HUES64 (cell line): Measurements from ENCODE around the gene EPHB1.

ENCODE experiments used
- H3K27ac ChIP-seq: 2 replicates; pipeline ENCODE4 v1.7.0; 2013; ENCODE audit warnings: low read depth, low read length, inconsistent platforms
- H3K27me3 ChIP-seq: 2 replicates; pipeline ENCODE4 v1.6.1; 2013; ENCODE audit warnings: mild to moderate bottlenecking, low read length; ENCODE audit not compliant: insufficient read depth
- H3K36me3 ChIP-seq: 2 replicates; pipeline ENCODE4 v1.6.1; 2013; ENCODE audit warnings: mild to moderate bottlenecking, low read length; ENCODE audit not compliant: insufficient read depth
- H3K4me1 ChIP-seq: 2 replicates; pipeline ENCODE4 v1.6.1; 2013; ENCODE audit warnings: mild to moderate bottlenecking, low read length, moderate library complexity; ENCODE audit not compliant: insufficient read depth
- H3K4me3 ChIP-seq: 2 replicates; pipeline ENCODE4 v1.5.1; 2013; ENCODE audit warnings: mild to moderate bottlenecking, low read length, moderate library complexity
- H3K9ac ChIP-seq: 2 replicates; pipeline ENCODE4 v1.6.1; 2013; ENCODE audit warnings: mild to moderate bottlenecking, low read depth, low read length
- H3K9me3 ChIP-seq: 2 replicates; pipeline ENCODE4 v1.6.1; 2013; ENCODE audit warnings: low read depth, low read length; ENCODE audit not compliant: insufficient read depth
- WGBS: fragments of 150-250, 120-280 bp; methylation state at CpG from one replicate; pipeline ENCODE4 v1.1.7; 2013; ENCODE audit warnings: missing lambda C conversion rate; 5-methylcytosine and 5-hydroxymethylcytosine counted together

EPHB1 gene

DNA sequence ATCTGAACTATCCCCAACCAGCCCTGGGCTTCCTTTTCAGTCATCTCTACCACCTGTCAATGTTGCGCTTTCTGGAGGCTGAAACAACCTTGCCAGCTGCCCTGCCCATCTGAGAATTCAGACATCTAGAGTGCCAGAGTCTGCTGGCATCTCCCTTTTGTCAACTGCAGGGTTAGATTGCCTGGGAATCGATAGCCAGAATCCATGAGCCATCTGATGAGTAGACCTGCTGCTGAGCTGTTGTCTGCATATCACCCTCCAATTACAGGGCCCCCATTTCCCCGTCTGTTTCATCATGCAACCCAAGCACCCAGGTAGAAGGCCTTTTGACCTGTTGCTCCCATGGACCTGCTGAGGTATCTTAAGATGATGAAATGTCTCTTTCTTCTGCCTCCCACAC lies 280.1 kb downstream of the EPHB1 start:
- Histone ChIP-seq H3K9ac (no peak overlapping the region), H3K36me3 (no peaks in the 10 kb centered on the region), H3K27me3 (no peaks in the 10 kb centered on the region), H3K4me3 (no peak overlapping the region), H3K27ac (no peak overlapping the region), H3K4me1 (peaks cover 4% of the 10 kb centered on the region; the same call in 1 of the 2 replicates), H3K9me3 (0 out of 2 replicates have a peak, but pooled peaks cover 5% of the 10 kb centered on the region)
- 89% methylated on average over 3 of the region's 3 CpGs for WGBS

DNA sequence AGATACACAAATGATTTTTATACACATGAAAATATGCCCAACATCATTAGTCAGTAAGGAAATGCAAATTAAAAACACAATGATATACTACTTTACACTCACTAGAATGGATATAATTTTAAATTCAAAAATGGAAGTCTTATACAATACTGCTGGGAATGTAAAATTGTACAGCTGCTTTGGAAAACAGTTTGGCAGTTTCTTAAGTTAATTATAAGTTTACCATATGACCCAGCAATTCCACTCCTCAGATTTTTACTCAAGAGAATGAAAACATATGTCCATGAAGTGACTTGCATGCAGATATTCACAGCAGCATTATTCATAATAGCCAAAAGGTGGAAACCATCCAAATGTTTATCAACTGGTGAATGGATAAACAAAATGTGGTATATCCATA lies 281.3 kb downstream of the EPHB1 start:
- H3K9ac ChIP-seq: no peak overlapping the region
- H3K27me3 ChIP-seq: no peaks in the 10 kb centered on the region
- 0 out of 2 replicates have a peak, but pooled peaks cover 5% of the 10 kb centered on the region for H3K9me3 ChIP-seq
- H3K27ac ChIP-seq: no peak overlapping the region
- H3K4me1 ChIP-seq: peaks cover 4% of the 10 kb centered on the region; the same call in 1 of the 2 replicates
- H3K36me3 ChIP-seq: no peaks in the 10 kb centered on the region
- H3K4me3 ChIP-seq: no peak overlapping the region

DNA sequence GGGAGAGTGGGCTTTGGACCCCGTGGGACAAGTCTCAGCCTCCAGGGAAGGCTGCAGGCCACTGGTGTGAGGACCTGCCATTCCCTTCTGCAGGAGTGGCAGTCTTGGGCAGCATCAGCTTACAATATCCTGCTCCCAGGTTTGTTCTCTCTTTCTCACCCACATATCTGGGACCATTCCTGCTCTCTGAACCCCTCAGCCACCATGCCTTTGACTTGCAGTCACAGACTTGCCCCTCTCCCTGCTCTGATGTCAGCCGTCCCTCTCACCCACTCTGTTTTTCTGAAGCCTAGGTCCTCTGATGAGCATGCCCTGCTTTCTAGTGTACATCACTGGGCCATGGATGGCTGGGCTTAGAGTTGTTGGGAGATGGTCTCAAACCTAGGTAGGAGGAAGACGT lies 282.1 kb downstream of the EPHB1 start:
- Histone ChIP-seq H3K9ac (no peak overlapping the region), H3K27me3 (no peaks in the 10 kb centered on the region), H3K9me3 (0 out of 2 replicates have a peak, but pooled peaks cover 5% of the 10 kb centered on the region), H3K27ac (no peak overlapping the region), H3K36me3 (no peaks in the 10 kb centered on the region), H3K4me1 (peaks cover 4% of the 10 kb centered on the region; the same call in 1 of the 2 replicates), H3K4me3 (no peak overlapping the region)
- 63% methylated on average over 3 of the region's 3 CpGs for WGBS

GRCh38 chr3:135078283-135078682 lies 283.2 kb downstream of the EPHB1 start:
- Histone ChIP-seq H3K27ac (no peak overlapping the region), H3K9ac (no peak overlapping the region), H3K36me3 (no peaks in the 10 kb centered on the region), H3K4me3 (no peak overlapping the region), H3K4me1 (peaks cover 4% of the 10 kb centered on the region; the same call in 1 of the 2 replicates), H3K9me3 (0 out of 2 replicates have a peak, but pooled peaks cover 3% of the 10 kb centered on the region), H3K27me3 (no peaks in the 10 kb centered on the region)
- 88% methylated on average over 2 of the region's 2 CpGs for WGBS

DNA sequence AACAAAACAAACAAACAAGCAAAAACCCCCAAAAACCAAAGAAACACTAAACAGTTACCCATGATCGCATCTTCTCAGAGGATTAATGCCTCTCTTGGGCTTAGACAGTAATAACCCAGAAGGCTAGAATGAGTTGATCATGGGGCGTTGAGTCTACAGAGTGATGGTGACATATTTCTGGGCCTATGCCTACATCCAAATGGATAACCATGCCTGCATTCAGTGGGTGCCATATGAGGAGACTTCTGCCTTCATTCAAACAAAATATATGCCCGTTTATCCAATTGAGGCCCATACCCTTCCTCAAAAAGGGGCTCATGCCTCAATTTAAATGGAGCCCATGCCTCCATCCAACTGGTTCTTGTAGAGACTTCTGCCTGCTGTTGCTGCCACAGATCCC lies 284.0 kb downstream of the EPHB1 start:
- Histone ChIP-seq H3K4me3 (no peak overlapping the region), H3K27me3 (no peaks in the 10 kb centered on the region), H3K36me3 (no peaks in the 10 kb centered on the region), H3K9me3 (0 out of 2 replicates have a peak, but pooled peaks cover 2% of the 10 kb centered on the region), H3K4me1 (peaks cover 4% of the 10 kb centered on the region; the same call in 1 of the 2 replicates), H3K9ac (no peak overlapping the region), H3K27ac (no peak overlapping the region)
- 93% methylated on average over 3 of the region's 3 CpGs for WGBS

DNA sequence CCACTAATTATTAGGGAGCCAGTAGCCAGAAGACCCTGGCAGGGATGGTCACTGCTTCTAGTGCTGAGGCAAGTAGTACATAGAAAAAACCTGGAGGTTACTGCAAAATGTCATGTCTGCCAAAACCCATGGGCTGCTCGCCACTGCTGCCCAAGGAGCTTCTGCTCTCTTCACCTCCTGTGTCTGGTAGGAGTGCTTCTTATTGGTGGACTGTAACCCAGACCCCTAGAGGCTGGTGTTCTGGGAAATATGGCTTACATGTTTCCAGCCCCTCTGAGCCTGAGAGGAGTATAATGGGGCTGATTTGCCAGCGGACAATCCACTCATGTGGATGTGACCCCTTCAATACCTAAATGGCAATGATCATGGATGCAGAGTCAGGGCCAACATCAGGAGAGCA lies 286.4 kb downstream of the EPHB1 start:
- no peak overlapping the region for H3K27ac ChIP-seq
- 93% methylated on average over 2 of the region's 2 CpGs for WGBS
- peaks cover 4% of the 10 kb centered on the region; the same call in 1 of the 2 replicates for H3K4me1 ChIP-seq
- H3K36me3 ChIP-seq: no peaks in the 10 kb centered on the region
- no peaks in the 10 kb centered on the region for H3K27me3 ChIP-seq
- H3K9ac ChIP-seq: no peak overlapping the region
- H3K4me3 ChIP-seq: no peak overlapping the region
- H3K9me3 ChIP-seq: no peaks in the 10 kb centered on the region

DNA sequence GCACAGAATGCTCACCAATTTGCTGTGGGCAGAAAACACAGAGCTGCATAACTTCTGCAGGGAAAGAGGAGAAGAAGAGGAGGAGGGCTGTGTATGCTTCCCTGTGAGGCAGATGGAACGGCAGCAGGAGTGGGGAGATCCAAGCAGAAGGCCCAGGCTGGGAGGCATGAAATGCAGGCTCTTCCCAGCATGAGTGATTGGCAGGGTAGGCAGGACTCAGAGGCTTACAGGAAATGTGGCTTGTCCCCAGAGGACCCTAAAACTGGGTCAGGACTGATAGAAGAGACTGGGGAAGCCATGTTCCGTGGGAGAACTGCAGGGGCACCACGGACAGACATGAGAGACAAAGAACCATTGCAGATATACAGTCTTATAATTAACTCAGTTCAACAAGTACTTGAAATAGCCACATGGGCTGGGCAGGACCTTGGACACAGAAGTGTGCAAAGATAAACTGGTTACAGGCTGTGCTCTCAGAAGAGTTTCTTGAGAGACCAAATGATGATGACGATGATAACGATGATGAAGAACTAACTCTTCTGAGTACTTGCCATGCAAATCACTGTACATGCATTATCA lies 286.9 kb downstream of the EPHB1 start:
- Histone ChIP-seq H3K4me3 (no peak overlapping the region), H3K4me1 (peaks cover 4% of the 10 kb centered on the region; the same call in 1 of the 2 replicates), H3K9ac (no peak overlapping the region), H3K27me3 (no peaks in the 10 kb centered on the region), H3K27ac (no peak overlapping the region), H3K9me3 (no peaks in the 10 kb centered on the region), H3K36me3 (no peaks in the 10 kb centered on the region)
- 92% methylated on average over 5 of the region's 5 CpGs for WGBS

DNA sequence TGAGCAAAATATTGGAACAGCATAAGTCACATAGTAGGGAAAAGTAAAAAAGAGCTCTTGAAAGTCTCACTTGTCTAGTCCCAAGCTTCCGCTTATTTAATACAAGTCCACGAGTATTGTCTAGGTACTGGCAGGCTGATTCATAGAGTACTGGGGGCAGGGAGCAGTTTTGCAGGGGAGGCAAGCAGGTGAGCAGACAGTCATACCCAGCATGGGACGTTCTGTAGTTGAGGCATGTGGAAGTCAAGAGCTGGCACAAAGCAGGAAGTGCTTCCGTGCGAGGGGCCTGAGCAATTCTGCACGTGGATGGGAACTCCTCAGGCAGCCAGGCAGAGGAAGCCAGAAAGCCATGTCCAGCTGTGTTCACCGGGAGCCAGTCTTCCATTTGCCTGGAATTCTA lies 287.6 kb downstream of the EPHB1 start:
- H3K9me3 ChIP-seq: no peaks in the 10 kb centered on the region
- H3K4me3 ChIP-seq: no peak overlapping the region
- H3K4me1 ChIP-seq: peaks cover 4% of the 10 kb centered on the region; the same call in 1 of the 2 replicates
- WGBS: 85% methylated on average over 7 of the region's 7 CpGs
- H3K27ac ChIP-seq: no peak overlapping the region
- no peak overlapping the region for H3K9ac ChIP-seq
- H3K36me3 ChIP-seq: no peaks in the 10 kb centered on the region
- no peaks in the 10 kb centered on the region for H3K27me3 ChIP-seq

DNA sequence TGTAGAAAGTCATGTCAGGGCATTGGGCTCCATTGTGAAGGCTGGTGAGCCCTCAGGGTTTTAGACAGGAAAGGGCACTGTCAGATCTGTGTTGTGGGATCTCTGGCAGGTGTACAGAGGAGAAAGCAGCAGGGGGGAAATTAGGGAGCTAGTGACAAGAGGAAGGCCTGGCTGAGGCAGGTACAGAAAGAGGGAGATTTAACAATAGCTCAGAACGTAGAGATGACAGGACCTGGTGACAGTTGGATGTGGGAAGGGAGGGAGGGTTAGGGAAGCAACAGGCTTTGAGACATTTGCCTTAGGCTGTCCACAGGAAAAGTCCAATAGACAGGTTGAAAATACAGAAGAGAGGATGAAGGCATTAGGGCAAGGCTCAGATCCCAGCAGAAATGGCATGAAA lies 288.1 kb downstream of the EPHB1 start:
- 74% methylated on average over 1 of the region's 1 CpG for WGBS
- H3K4me1 ChIP-seq: peaks cover 4% of the 10 kb centered on the region; the same call in 1 of the 2 replicates

GRCh38 chr3:135083756-135084155 lies 288.7 kb downstream of the EPHB1 start:
- Histone ChIP-seq H3K36me3 (no peaks in the 10 kb centered on the region), H3K9ac (no peak overlapping the region), H3K9me3 (no peaks in the 10 kb centered on the region), H3K4me3 (no peak overlapping the region), H3K27me3 (no peaks in the 10 kb centered on the region), H3K27ac (no peak overlapping the region), H3K4me1 (peaks cover 4% of the 10 kb centered on the region; the same call in 1 of the 2 replicates)
- WGBS: no CpG with 5 or more reads among the region's 1 CpG

More for the DNA sequence above, 288.1 kb downstream of the EPHB1 start:
- no peak overlapping the region for H3K4me3 ChIP-seq
- H3K36me3 ChIP-seq: no peaks in the 10 kb centered on the region
- H3K9ac ChIP-seq: no peak overlapping the region
- no peaks in the 10 kb centered on the region for H3K27me3 ChIP-seq
- no peaks in the 10 kb centered on the region for H3K9me3 ChIP-seq
- no peak overlapping the region for H3K27ac ChIP-seq

GRCh38 chr3:135084405-135084804 lies 289.3 kb downstream of the EPHB1 start:
- Histone ChIP-seq H3K27me3 (no peaks in the 10 kb centered on the region), H3K27ac (no peak overlapping the region), H3K9ac (no peak overlapping the region), H3K36me3 (no peaks in the 10 kb centered on the region), H3K9me3 (no peaks in the 10 kb centered on the region), H3K4me3 (no peak overlapping the region), H3K4me1 (peaks cover 4% of the 10 kb centered on the region; the same call in 1 of the 2 replicates)
- WGBS: 76% methylated on average over 7 of the region's 7 CpGs
